ENCODE data around the gene ARID4A.

DNA sequence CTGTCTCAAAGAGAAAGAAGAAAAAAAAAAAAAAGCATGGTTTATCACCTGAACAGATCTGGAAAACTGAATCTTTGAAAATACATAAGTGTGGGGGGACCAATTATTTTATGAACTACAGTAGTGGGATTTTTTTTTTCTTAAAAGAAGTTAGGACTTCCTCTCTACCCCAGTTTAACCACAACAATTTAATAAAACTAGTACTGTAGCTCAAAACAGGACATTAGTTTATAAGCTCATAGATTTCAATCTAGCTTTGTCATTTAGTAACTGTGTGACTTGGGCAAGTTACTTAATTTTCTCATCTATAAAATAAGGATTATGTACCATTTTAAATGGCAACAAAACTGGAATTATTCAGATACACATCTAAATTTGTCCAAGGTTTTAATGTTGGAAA is 23.5 kb upstream of the ARID4A start:
- TF ChIP-seq, protein P1, sequence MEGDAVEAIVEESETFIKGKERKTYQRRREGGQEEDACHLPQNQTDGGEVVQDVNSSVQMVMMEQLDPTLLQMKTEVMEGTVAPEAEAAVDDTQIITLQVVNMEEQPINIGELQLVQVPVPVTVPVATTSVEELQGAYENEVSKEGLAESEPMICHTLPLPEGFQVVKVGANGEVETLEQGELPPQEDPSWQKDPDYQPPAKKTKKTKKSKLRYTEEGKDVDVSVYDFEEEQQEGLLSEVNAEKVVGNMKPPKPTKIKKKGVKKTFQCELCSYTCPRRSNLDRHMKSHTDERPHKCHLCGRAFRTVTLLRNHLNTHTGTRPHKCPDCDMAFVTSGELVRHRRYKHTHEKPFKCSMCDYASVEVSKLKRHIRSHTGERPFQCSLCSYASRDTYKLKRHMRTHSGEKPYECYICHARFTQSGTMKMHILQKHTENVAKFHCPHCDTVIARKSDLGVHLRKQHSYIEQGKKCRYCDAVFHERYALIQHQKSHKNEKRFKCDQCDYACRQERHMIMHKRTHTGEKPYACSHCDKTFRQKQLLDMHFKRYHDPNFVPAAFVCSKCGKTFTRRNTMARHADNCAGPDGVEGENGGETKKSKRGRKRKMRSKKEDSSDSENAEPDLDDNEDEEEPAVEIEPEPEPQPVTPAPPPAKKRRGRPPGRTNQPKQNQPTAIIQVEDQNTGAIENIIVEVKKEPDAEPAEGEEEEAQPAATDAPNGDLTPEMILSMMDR (IDR thresholded peaks at IDR 0.05) = no peak
- TF ChIP-seq POLR2A (IDR thresholded peaks at IDR 0.05) = no peak

All from heart left ventricle (tissue), 13 donors.